Loucy (cell line): ENCODE measurements around the gene TLE7.

Source experiments
- EZH2phosphoT487 ChIP-seq: fragments of 200-600 bp; IDR thresholded peaks from 2 replicates; pipeline ENCODE4 v1.6.1; 2018; ENCODE audit warnings: antibody characterized with exemption, mild to moderate bottlenecking, moderate library complexity, borderline replicate concordance
- TF ChIP-seq, protein P1 (sequence below): fragments of 200-600 bp; sonication (generic); conservative IDR thresholded peaks from 2 replicates; pipeline ENCODE4 v1.5.1; 2014; ENCODE audit warnings: mild to moderate bottlenecking, antibody characterized with exemption, low read length

DNA sequence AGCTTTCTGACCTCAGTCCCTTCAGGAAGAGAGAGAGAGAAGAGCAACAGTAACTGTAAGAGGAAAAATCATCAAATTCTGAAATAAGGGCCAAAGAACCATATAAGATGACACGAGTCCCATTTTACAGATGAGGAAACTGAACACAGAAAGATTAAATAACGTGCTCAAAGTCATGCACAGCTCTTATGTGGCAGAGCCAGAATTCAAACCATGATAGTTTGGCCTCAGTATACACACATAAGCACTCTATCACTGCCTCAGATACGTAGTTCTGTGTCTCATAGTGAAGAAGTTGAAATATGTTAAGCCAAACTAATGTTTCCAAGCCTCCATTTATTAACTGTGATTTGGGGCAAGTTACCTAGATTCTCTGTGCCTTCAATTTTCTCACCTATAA lies 49.2 kb upstream of the TLE7 start:
- TF ChIP-seq, protein P1, sequence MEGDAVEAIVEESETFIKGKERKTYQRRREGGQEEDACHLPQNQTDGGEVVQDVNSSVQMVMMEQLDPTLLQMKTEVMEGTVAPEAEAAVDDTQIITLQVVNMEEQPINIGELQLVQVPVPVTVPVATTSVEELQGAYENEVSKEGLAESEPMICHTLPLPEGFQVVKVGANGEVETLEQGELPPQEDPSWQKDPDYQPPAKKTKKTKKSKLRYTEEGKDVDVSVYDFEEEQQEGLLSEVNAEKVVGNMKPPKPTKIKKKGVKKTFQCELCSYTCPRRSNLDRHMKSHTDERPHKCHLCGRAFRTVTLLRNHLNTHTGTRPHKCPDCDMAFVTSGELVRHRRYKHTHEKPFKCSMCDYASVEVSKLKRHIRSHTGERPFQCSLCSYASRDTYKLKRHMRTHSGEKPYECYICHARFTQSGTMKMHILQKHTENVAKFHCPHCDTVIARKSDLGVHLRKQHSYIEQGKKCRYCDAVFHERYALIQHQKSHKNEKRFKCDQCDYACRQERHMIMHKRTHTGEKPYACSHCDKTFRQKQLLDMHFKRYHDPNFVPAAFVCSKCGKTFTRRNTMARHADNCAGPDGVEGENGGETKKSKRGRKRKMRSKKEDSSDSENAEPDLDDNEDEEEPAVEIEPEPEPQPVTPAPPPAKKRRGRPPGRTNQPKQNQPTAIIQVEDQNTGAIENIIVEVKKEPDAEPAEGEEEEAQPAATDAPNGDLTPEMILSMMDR: no peak
- TF ChIP-seq EZH2phosphoT487: no peak
